ENCODE data around the gene SIPA1L2. TPM values are rescaled to one million over a fixed set of nuclear protein-coding genes. Genes with fewer than 3 reads are reported as not detected.
"Not testable (repeated sequence)": the region's sequence is repeated elsewhere in the genome, so short reads cannot be mapped to it uniquely, and the experiment has no call there.

SIPA1L2 gene
- total RNA-seq, 1 experiment from 2014 or later: 3.4 TPM

DNA sequence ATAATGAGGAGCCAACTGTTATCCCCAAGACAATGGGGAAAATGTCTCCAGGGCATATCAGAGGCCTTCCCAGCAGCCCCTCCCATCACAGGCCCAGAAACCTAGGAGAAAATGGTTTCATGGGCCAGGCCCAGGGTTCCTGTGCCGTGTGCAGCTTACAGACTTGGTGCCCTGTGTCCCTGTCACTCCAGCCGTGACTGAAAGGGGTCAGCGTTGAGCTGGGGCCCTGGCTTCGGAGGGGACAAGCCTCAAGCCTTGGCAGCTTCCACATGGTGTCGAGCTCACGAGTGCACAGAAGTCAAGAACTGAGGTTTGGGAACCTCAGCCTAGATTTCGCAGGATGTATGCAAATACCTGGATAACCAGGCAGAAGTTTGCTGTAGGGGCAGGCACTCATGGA lies 18.1 kb downstream of the SIPA1L2 start:
- Histone ChIP-seq H3K9me3 (ENCODE audit: low read depth, low read length, poor library complexity, severe bottlenecking) (no peaks in the 10 kb centered on the region), H3K27ac (ENCODE audit: low read depth, low read length, poor library complexity, severe bottlenecking) (no peak overlapping the region), H3K4me1 (ENCODE audit: insufficient read depth, low read length, poor library complexity, severe bottlenecking) (peaks cover 27% of the 10 kb centered on the region), H3K4me3 (ENCODE audit: low read depth, low read length, poor library complexity, severe bottlenecking) (no peak overlapping the region), H3K27me3 (replicated peaks; ENCODE audit: insufficient read depth, low read depth, low read length, poor library complexity) (no peaks in the 10 kb centered on the region), H3K36me3 (ENCODE audit: insufficient read depth, low read length, poor library complexity, severe bottlenecking) (no peaks in the 10 kb centered on the region)
- intact Hi-C loops (cut with micrococcal nuclease; ENCODE audit: unreplicated experiment): no loop called here
- DNase-seq (ENCODE audit: low spot score): no peak
- POLR2A ChIA-PET (ENCODE audit: low non-redundant PET): no interaction called here
- CTCF ChIA-PET: no interaction called here
- no peak for TF ChIP-seq EZH2 (IDR thresholded peaks at IDR 0.05; ENCODE audit: borderline replicate concordance, low read depth, low read length, poor library complexity, severe bottlenecking)
- TF ChIP-seq, protein P1, sequence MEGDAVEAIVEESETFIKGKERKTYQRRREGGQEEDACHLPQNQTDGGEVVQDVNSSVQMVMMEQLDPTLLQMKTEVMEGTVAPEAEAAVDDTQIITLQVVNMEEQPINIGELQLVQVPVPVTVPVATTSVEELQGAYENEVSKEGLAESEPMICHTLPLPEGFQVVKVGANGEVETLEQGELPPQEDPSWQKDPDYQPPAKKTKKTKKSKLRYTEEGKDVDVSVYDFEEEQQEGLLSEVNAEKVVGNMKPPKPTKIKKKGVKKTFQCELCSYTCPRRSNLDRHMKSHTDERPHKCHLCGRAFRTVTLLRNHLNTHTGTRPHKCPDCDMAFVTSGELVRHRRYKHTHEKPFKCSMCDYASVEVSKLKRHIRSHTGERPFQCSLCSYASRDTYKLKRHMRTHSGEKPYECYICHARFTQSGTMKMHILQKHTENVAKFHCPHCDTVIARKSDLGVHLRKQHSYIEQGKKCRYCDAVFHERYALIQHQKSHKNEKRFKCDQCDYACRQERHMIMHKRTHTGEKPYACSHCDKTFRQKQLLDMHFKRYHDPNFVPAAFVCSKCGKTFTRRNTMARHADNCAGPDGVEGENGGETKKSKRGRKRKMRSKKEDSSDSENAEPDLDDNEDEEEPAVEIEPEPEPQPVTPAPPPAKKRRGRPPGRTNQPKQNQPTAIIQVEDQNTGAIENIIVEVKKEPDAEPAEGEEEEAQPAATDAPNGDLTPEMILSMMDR (conservative IDR thresholded peaks at IDR 0.05; ENCODE audit: low read depth, low read length): peak; percentile 35; the same call in 1 of the 2 replicates
- no TSS peak for BruUV-seq (replicated peaks)

DNA sequence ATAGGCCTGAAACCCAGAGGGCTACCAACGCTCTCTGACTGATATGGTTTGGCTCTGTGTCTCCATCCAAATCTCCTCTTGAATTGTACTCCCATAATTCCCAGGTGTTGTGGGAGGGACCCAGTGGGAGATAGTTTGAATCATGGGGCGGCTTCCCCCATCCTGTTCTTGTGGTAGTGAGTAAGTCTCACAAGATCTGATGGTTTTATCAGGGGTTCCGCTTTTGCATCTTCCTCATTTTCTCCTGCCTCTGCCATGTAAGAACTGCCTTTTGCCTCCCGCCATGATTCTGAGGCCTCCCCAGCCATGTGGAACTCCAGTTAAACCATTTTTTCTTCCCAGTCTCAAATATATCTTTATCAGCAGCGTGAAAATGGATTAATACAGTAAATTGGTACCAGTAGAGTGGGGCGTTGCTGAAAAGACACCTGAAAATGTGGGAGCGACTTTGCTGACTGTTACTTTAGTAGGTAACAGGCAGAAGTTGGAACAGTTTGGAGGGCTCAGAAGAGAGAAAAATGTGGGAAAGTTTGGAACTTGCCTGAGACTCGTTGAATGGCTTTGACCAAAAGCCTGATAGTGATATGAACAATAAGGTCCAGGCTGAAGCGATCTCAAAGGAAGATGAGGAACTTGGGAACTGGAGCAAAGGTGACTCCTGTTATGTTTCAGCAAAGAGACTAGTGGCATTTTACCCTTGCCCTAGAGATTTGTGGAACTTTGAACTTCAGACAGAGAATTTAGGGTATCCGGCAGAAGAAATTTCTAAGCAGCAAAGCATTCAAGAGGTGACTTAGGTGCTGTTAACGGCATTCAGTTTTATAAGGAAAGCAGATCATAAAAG lies 18.8 kb downstream of the SIPA1L2 start:
- POLR2A ChIA-PET (ENCODE audit: low non-redundant PET); H3K27me3 ChIP-seq (replicated peaks; ENCODE audit: insufficient read depth, low read depth, low read length, poor library complexity); DNase-seq (ENCODE audit: low spot score); H3K4me3 ChIP-seq (ENCODE audit: low read depth, low read length, poor library complexity, severe bottlenecking); H3K9me3 ChIP-seq (ENCODE audit: low read depth, low read length, poor library complexity, severe bottlenecking); BruUV-seq (replicated peaks); H3K27ac ChIP-seq (ENCODE audit: low read depth, low read length, poor library complexity, severe bottlenecking); intact Hi-C loops (cut with micrococcal nuclease; ENCODE audit: unreplicated experiment); CTCF ChIA-PET; H3K36me3 ChIP-seq (ENCODE audit: insufficient read depth, low read length, poor library complexity, severe bottlenecking): not testable (repeated sequence)
- H3K4me1 ChIP-seq (ENCODE audit: insufficient read depth, low read length, poor library complexity, severe bottlenecking): peaks cover 26% of the 10 kb centered on the region

DNA sequence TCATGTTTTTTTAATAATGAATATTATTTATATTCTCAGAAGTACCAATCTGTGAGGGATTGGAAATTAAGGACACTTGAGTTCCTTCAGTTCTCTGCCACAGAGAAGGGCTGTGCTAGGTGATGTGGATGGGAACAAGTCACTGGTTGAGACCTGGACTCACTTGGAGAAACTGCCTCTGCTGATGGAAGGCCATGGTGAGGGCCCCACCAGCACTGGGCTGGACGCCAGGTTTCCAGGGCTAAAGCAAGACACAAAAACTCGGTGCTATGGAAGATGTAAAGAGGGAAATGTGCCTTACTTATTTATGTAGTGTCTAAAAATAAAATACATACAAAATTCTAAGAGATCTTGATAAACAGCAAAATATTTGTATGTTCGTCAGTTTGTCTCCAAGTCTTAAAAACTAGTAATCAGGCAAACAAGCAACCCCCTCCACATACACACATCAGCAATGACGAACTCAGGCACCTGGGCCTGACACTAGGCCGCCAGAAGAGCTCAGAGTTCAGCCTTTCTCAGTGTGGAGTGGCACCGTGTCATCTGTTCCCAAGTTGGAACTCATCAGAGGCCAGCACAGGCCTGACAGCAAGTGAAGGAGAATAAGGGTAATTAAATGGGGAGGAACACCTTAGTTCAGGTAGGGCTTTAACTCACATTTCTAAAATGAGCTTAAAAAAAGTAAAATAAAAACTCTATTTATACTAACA lies 19.6 kb downstream of the SIPA1L2 start:
- Histone ChIP-seq H3K4me1 (ENCODE audit: insufficient read depth, low read length, poor library complexity, severe bottlenecking) (peaks cover 20% of the 10 kb centered on the region), H3K36me3 (ENCODE audit: insufficient read depth, low read length, poor library complexity, severe bottlenecking) (no peaks in the 10 kb centered on the region), H3K9me3 (ENCODE audit: low read depth, low read length, poor library complexity, severe bottlenecking) (no peaks in the 10 kb centered on the region), H3K27me3 (replicated peaks; ENCODE audit: insufficient read depth, low read depth, low read length, poor library complexity) (no peaks in the 10 kb centered on the region), H3K27ac (ENCODE audit: low read depth, low read length, poor library complexity, severe bottlenecking) (no peak overlapping the region), H3K4me3 (ENCODE audit: low read depth, low read length, poor library complexity, severe bottlenecking) (no peak overlapping the region)
- BruUV-seq (replicated peaks): no TSS peak
- POLR2A ChIA-PET (ENCODE audit: low non-redundant PET): no interaction called here
- intact Hi-C loops (cut with micrococcal nuclease; ENCODE audit: unreplicated experiment): no loop called here
- TF ChIP-seq, protein P1 (conservative IDR thresholded peaks at IDR 0.05; ENCODE audit: low read depth, low read length): no peak
- no peak for TF ChIP-seq EZH2 (IDR thresholded peaks at IDR 0.05; ENCODE audit: borderline replicate concordance, low read depth, low read length, poor library complexity, severe bottlenecking)
- CTCF ChIA-PET: no interaction called here
- DNase-seq (ENCODE audit: low spot score): no peak

Measured in A673 (cell line).